Vagina (tissue), 2 donors: Measurements from ENCODE around the gene MAP3K3. TPM values are rescaled to one million over a fixed set of nuclear protein-coding genes. Genes with fewer than 3 reads are reported as not detected.

Source experiments
- DNase-seq, 2 donors: peaks; one replicate each; pipeline ENCODE4 v3.0.0-alpha.2; 2017; ENCODE audit errors: extremely low spot score in 2 of 2
- H3K27ac ChIP-seq: fragments of 200-600 bp; sonication (generic); one replicate; pipeline ENCODE4 v1.5.1; 2019
- H3K27me3 ChIP-seq: fragments of 200-600 bp; sonication (generic); one replicate; pipeline ENCODE4 v1.5.1; 2019
- H3K36me3 ChIP-seq, 2 donors: fragments of 200-600 bp; sonication (generic); one replicate each; pipeline ENCODE4 v1.5.1; 2017 to 2019
- H3K4me1 ChIP-seq: fragments of 200-600 bp; sonication (generic); one replicate; pipeline ENCODE4 v1.5.1; 2019
- H3K4me3 ChIP-seq, 2 donors: fragments of 200-600 bp; sonication (generic); 1 replicate in 1 of 2; 2 replicates in 1 of 2; pipeline ENCODE4 v1.5.1; 2016 to 2019
- H3K9me3 ChIP-seq: fragments of 200-600 bp; sonication (generic); one replicate; pipeline ENCODE4 v1.5.1; 2019
- POLR2A ChIP-seq, 2 donors: fragments of 450-650 bp; IDR thresholded peaks; one replicate each; pipeline ENCODE4 v1.6.1; 2017; ENCODE audit warnings: antibody characterized with exemption in 2 of 2, mild to moderate bottlenecking in 2 of 2, moderate library complexity in 2 of 2
- POLR2AphosphoS5 ChIP-seq, 2 donors: sonication (generic); formaldehyde crosslinking; IDR thresholded peaks; one replicate each; pipeline ENCODE4 v1.9.0; 2017; ENCODE audit warnings: antibody characterized with exemption in 2 of 2, mild to moderate bottlenecking in 2 of 2, low read depth in 1 of 2; ENCODE audit not compliant: insufficient read depth in 1 of 2
- intact Hi-C: fragments of 100-400 bp; cut with DNase I; formaldehyde crosslinking; loops from one replicate; pipeline ENCODE4 v1.15.1; 2023
- total RNA-seq: library from RNA; depleted of rRNA; stranded (reverse); fragments of >200 nt; gene quantifications from one replicate; pipeline ENCODE4 v1.2.3, GENCODE V29; 2016
- TF ChIP-seq, protein P1 (sequence below), 3 experiments: fragments of 450-650 bp in 2 of 3; fragments of 200-600 bp in 1 of 3; sonication (generic) in 1 of 3; IDR thresholded peaks; one replicate each; pipeline ENCODE4 v1.5.1; 2017 to 2019; ENCODE audit warnings: antibody characterized with exemption in 3 of 3, mild to moderate bottlenecking in 2 of 3, moderate library complexity in 2 of 3

The MAP3K3 gene
- total RNA-seq, 1 donor from 2014 or later = 35.4 TPM

DNA sequence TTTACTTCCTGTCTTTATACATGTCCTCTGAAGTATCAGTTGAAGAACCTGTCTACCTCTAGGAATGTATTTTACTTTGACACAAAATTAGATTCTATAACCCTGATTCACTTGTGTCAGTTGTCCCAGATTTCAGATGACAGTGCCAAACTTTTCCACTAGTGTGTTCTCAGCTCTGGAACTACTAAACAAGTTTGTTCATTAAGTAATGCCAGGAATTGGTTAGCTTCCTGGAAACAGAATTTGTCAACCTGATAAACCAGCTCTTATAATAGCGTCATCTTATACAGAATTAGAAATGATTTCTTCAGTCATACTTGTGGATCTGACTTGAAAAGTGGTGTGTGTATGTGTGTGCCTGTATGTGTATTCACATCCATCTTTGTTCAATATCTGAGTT, 7.4 kb downstream of the MAP3K3 start:
- no peak overlapping the region for H3K4me3 ChIP-seq
- no peaks in the 10 kb centered on the region for H3K27me3 ChIP-seq
- H3K36me3 ChIP-seq = peaks cover 0 to 23% of the 10 kb centered on the region in 2 donors
- intact Hi-C loops = no loop called here
- no peak for DNase-seq
- H3K27ac ChIP-seq = no peak overlapping the region
- H3K4me1 ChIP-seq = peaks cover 67% of the 10 kb centered on the region
- no peaks in the 10 kb centered on the region for H3K9me3 ChIP-seq
- TF ChIP-seq, protein P1, sequence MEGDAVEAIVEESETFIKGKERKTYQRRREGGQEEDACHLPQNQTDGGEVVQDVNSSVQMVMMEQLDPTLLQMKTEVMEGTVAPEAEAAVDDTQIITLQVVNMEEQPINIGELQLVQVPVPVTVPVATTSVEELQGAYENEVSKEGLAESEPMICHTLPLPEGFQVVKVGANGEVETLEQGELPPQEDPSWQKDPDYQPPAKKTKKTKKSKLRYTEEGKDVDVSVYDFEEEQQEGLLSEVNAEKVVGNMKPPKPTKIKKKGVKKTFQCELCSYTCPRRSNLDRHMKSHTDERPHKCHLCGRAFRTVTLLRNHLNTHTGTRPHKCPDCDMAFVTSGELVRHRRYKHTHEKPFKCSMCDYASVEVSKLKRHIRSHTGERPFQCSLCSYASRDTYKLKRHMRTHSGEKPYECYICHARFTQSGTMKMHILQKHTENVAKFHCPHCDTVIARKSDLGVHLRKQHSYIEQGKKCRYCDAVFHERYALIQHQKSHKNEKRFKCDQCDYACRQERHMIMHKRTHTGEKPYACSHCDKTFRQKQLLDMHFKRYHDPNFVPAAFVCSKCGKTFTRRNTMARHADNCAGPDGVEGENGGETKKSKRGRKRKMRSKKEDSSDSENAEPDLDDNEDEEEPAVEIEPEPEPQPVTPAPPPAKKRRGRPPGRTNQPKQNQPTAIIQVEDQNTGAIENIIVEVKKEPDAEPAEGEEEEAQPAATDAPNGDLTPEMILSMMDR (IDR thresholded peaks at IDR 0.05) = no peak
- TF ChIP-seq POLR2A (IDR thresholded peaks at IDR 0.05) (no peak), POLR2AphosphoS5 (IDR thresholded peaks at IDR 0.05; ENCODE audit: insufficient read depth in 1 of 2, low read depth in 1 of 2) (peak in 1 of 2 donors; percentile 73)

GRCh38 chr17:63631062-63631461, 8.8 kb downstream of the MAP3K3 start:
- Histone ChIP-seq H3K9me3 (no peaks in the 10 kb centered on the region), H3K4me3 (no peak overlapping the region), H3K4me1 (peaks cover 52% of the 10 kb centered on the region), H3K27ac (no peak overlapping the region), H3K36me3 (peaks cover 0 to 34% of the 10 kb centered on the region in 2 donors), H3K27me3 (no peaks in the 10 kb centered on the region)
- DNase-seq = no peak
- intact Hi-C loops = no loop called here
- TF ChIP-seq POLR2AphosphoS5 (IDR thresholded peaks at IDR 0.05; ENCODE audit: insufficient read depth in 1 of 2, low read depth in 1 of 2) = no peak
- no peak for TF ChIP-seq POLR2A (IDR thresholded peaks at IDR 0.05)
- TF ChIP-seq, protein P1 (IDR thresholded peaks at IDR 0.05) = no peak

GRCh38 chr17:63631626-63632025, 9.4 kb downstream of the MAP3K3 start:
- intact Hi-C loops = no loop called here
- peaks cover 47% of the 10 kb centered on the region for H3K4me1 ChIP-seq
- peaks cover 0 to 40% of the 10 kb centered on the region in 2 donors for H3K36me3 ChIP-seq

DNA sequence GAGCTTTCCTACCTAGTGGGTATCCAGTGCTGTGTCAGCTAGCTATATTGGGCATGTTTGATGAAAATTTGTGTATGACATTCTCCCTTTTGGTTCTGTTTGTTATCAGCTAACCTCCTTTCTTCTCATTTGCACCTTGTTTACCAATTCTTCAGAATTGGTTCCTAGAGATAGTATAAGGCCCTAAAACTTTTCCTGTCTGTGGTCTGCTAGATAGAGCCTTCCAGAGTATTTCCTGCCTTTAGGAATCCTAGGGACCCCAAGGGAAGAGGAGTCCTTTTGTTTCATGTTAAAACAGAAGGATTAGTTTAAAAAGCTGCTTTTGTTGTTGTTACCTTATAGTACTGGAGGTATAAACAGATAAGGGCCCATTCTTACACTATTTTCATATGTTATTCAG, 11.5 kb downstream of the MAP3K3 start:
- intact Hi-C loops = no loop called here
- TF ChIP-seq POLR2AphosphoS5 (IDR thresholded peaks at IDR 0.05; ENCODE audit: insufficient read depth in 1 of 2, low read depth in 1 of 2) = no peak
- Histone ChIP-seq H3K27ac (no peak overlapping the region), H3K4me1 (peaks cover 34% of the 10 kb centered on the region), H3K9me3 (no peaks in the 10 kb centered on the region), H3K4me3 (no peak overlapping the region), H3K36me3 (peaks cover 0 to 48% of the 10 kb centered on the region in 2 donors), H3K27me3 (no peaks in the 10 kb centered on the region)
- no peak for DNase-seq

More at GRCh38 chr17:63631626-63632025, 9.4 kb downstream of the MAP3K3 start:
- no peak for DNase-seq
- H3K4me3 ChIP-seq = no peak overlapping the region
- TF ChIP-seq POLR2AphosphoS5 (IDR thresholded peaks at IDR 0.05; ENCODE audit: insufficient read depth in 1 of 2, low read depth in 1 of 2) (no peak), POLR2A (IDR thresholded peaks at IDR 0.05) (no peak)
- TF ChIP-seq, protein P1 (IDR thresholded peaks at IDR 0.05) = no peak
- no peaks in the 10 kb centered on the region for H3K9me3 ChIP-seq
- no peak overlapping the region for H3K27ac ChIP-seq
- no peaks in the 10 kb centered on the region for H3K27me3 ChIP-seq

DNA sequence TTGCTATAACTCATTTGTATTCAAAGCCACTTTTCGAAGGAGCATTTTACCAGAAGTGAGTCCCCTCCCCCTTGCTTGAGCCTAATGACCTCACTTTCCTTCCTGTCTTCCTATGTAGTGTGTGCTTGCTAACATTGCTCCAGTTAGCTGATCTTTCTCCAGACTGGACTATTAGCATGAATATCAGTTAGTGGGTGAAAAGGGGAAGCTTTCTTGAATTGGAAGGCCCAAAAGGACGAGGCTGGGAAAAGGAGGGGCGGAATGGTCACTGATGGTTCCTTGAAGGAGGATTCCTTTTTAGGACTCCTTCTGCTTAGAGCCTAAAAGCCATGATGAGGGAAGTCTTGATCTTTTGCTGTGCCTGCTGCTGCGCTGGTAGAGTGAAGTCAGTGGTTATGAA, 11.9 kb downstream of the MAP3K3 start:
- Histone ChIP-seq H3K27ac (no peak overlapping the region), H3K4me3 (no peak overlapping the region), H3K4me1 (peaks cover 30% of the 10 kb centered on the region), H3K9me3 (no peaks in the 10 kb centered on the region), H3K36me3 (peaks cover 0 to 50% of the 10 kb centered on the region in 2 donors), H3K27me3 (no peaks in the 10 kb centered on the region)
- intact Hi-C loops = no loop called here
- TF ChIP-seq POLR2A (IDR thresholded peaks at IDR 0.05) (no peak), POLR2AphosphoS5 (IDR thresholded peaks at IDR 0.05; ENCODE audit: insufficient read depth in 1 of 2, low read depth in 1 of 2) (no peak)
- TF ChIP-seq, protein P1 (IDR thresholded peaks at IDR 0.05) = no peak
- no peak for DNase-seq
